Cerebellar nuclear complex (tissue), 1 donor: ENCODE results near the gene PAK1IP1.
"Not testable (repeated sequence)": the region's sequence is repeated elsewhere in the genome, so short reads cannot be mapped to it uniquely, and the experiment has no call there.

Experiments
- DNase-seq, 2 experiments: peaks; one replicate each; lab custom pipeline; 2025; lab: John Stamatoyannopoulos, UW

Gene PAK1IP1

GRCh38 chr6:10694302-10695085, at the start of gene PAK1IP1, which contains the start of gene C6orf52:
TSS of gene PAK1IP1 (plus strand) at chr6:10694972. CDS start at chr6:10694986, 14 bp downstream.
TSS of gene C6orf52 (minus strand) at chr6:10694616. CDS start at chr6:10687550, 7,066 bp downstream.
- peak; percentile 17 to 84 for DNase-seq

GRCh38 chr6:10655508-10656055, 39.2 kb upstream of the PAK1IP1 start:
- no peak for DNase-seq

- no peak for DNase-seq
Observed at GRCh38 chr6:10658910-10659698, 35.7 kb upstream of the PAK1IP1 start.

GRCh38 chr6:10659699-10660348, 34.9 kb upstream of the PAK1IP1 start:
- no peak for DNase-seq

GRCh38 chr6:10660431-10661191, 34.2 kb upstream of the PAK1IP1 start:
- not testable (repeated sequence) for DNase-seq

- no peak for DNase-seq
Observed at GRCh38 chr6:10662207-10662606, 32.6 kb upstream of the PAK1IP1 start.

GRCh38 chr6:10662742-10663141, 32.0 kb upstream of the PAK1IP1 start:
- no peak for DNase-seq

GRCh38 chr6:10665595-10665994, 29.2 kb upstream of the PAK1IP1 start:
- DNase-seq: not testable (repeated sequence)

- no peak for DNase-seq
Observed at GRCh38 chr6:10668126-10668917, 26.4 kb upstream of the PAK1IP1 start.

- no peak for DNase-seq
Observed at GRCh38 chr6:10676403-10676802, 18.4 kb upstream of the PAK1IP1 start.

GRCh38 chr6:10678456-10678855, 16.3 kb upstream of the PAK1IP1 start:
- no peak for DNase-seq

- no peak for DNase-seq
Observed at GRCh38 chr6:10681795-10682194, 13.0 kb upstream of the PAK1IP1 start.

GRCh38 chr6:10682355-10682988, 12.3 kb upstream of the PAK1IP1 start:
- no peak for DNase-seq

GRCh38 chr6:10684618-10685017, 10.2 kb upstream of the PAK1IP1 start:
- DNase-seq: no peak

- DNase-seq: no peak
Observed at GRCh38 chr6:10685092-10685915, 9.5 kb upstream of the PAK1IP1 start.

- no peak for DNase-seq
Observed at GRCh38 chr6:10686901-10687300, 7.9 kb upstream of the PAK1IP1 start.

- DNase-seq: no peak
Observed at GRCh38 chr6:10687582-10687981, 7.2 kb upstream of the PAK1IP1 start.

GRCh38 chr6:10690651-10691445, 3.9 kb upstream of the PAK1IP1 start:
- no peak for DNase-seq
